HG03439 (cell line): ENCODE measurements around the gene CREBBP.

Experiments
- ATAC-seq: cut with Tn5 transposase; IDR thresholded peaks from one replicate; pipeline ENCODE4 v1.9.1; 2021; ENCODE audit warnings: mild to moderate bottlenecking, moderate library complexity; ENCODE audit not compliant: unreplicated experiment

CREBBP gene

GRCh38 chr16:3829631-3830536, 50.6 kb downstream of the CREBBP start:
- ATAC-seq: no peak

- ATAC-seq: no peak
Observed at GRCh38 chr16:3825940-3826339, 54.6 kb downstream of the CREBBP start.

GRCh38 chr16:3825103-3825502, 55.4 kb downstream of the CREBBP start:
- ATAC-seq: no peak

GRCh38 chr16:3824121-3824795, 56.3 kb downstream of the CREBBP start:
- no peak for ATAC-seq

- no peak for ATAC-seq
Observed at GRCh38 chr16:3823427-3823826, 57.1 kb downstream of the CREBBP start.

GRCh38 chr16:3822366-3823045, 58.0 kb downstream of the CREBBP start:
- no peak for ATAC-seq

- no peak for ATAC-seq
Observed at GRCh38 chr16:3821184-3821583, 59.3 kb downstream of the CREBBP start.

- no peak for ATAC-seq
Observed at GRCh38 chr16:3819746-3820724, 60.5 kb downstream of the CREBBP start.

- no peak for ATAC-seq
Observed at GRCh38 chr16:3819175-3819527, 61.4 kb downstream of the CREBBP start.

- no peak for ATAC-seq
Observed at GRCh38 chr16:3816326-3816725, 64.2 kb downstream of the CREBBP start.

GRCh38 chr16:3814755-3815154, 65.8 kb downstream of the CREBBP start:
- ATAC-seq: no peak

GRCh38 chr16:3812469-3813172, 67.9 kb downstream of the CREBBP start:
- no peak for ATAC-seq

- no peak for ATAC-seq
Observed at GRCh38 chr16:3810818-3811217, 69.7 kb downstream of the CREBBP start.

- no peak for ATAC-seq
Observed at GRCh38 chr16:3810198-3810664, 70.3 kb downstream of the CREBBP start.

- ATAC-seq: no peak
Observed at GRCh38 chr16:3808308-3809063, 72.0 kb downstream of the CREBBP start.

- ATAC-seq: no peak
Observed at GRCh38 chr16:3807425-3808123, 72.9 kb downstream of the CREBBP start.

GRCh38 chr16:3804426-3805016, 76.0 kb downstream of the CREBBP start:
- ATAC-seq: no peak
